HCT116 (cell line): ENCODE measurements around the gene SCPEP1. TPM values are rescaled to one million over a fixed set of nuclear protein-coding genes. Genes with fewer than 3 reads are reported as not detected.

Source experiments
- ATAC-seq: fragments of 200-7000 bp; cut with Tn5 transposase; 2 replicates; pipeline ENCODE4 v1.9.1; 2020; ENCODE audit warnings: mild to moderate bottlenecking, moderate library complexity
- BruUV-seq: library from RNA; stranded (reverse); fragments of 400-500 nt; replicated peaks from 2 replicates; lab custom pipeline; 2021; lab: Mats Ljungman, UMichigan
- CTCF ChIA-PET: fragments of 300-600 bp; sonication (Branson Sonifier 250); formaldehyde crosslinking; loops from one replicate; lab custom pipeline; 2021; ENCODE audit warnings: antibody characterized with exemption; lab: Charles Lee
- POLR2A ChIA-PET: fragments of 300-600, 350-600 bp; sonication (Branson Sonifier 250); formaldehyde crosslinking; loops from one replicate; lab custom pipeline; 2021; ENCODE audit warnings: antibody characterized with exemption; lab: Charles Lee
- RAD21 ChIA-PET, 2 experiments: fragments of 300-600 bp; sonication (Branson Sonifier 250); formaldehyde crosslinking; loops; one replicate each; lab custom pipeline; 2023; ENCODE audit warnings: low total read pairs in 2 of 2; ENCODE audit not compliant: uncharacterized antibody in 2 of 2, unreplicated experiment in 2 of 2, low non-redundant PET in 1 of 2; lab: Charles Lee
- DNase-seq: peaks from one replicate; pipeline ENCODE4 v3.0.0-alpha.2; 2010; ENCODE audit warnings: low read depth, low spot score
- H2AFZ ChIP-seq: fragments of 200-600 bp; shearing (Covaris generic), sonication (generic); 2 replicates; pipeline ENCODE4 v1.6.1; 2017; ENCODE audit warnings: low read depth, mixed run types, mixed read lengths, antibody characterized with exemption, low read length; ENCODE audit not compliant: poor library complexity, severe bottlenecking
- H3K27ac ChIP-seq: 2 replicates; pipeline ENCODE4 v1.5.1; 2012; ENCODE audit warnings: low read depth, low read length
- H3K27me3 ChIP-seq: fragments of 200-600 bp; sonication (generic); 2 replicates; pipeline ENCODE4 v1.6.1; 2016; ENCODE audit warnings: mixed run types, low read length, mixed read lengths; ENCODE audit not compliant: insufficient read depth
- H3K36me3 ChIP-seq, 2 experiments: fragments of 200-500 bp in 1 of 2; fragments of 200-600 bp in 1 of 2; sonication (Bioruptor generic) in 1 of 2; sonication (generic) in 1 of 2; 2 replicates each; pipeline versions ENCODE4 v1.5.1 to v1.6.1; 2014 to 2016; ENCODE audit warnings: low read length in 2 of 2, inconsistent platforms in 1 of 2, mixed read lengths in 1 of 2, mixed run types in 1 of 2; ENCODE audit not compliant: insufficient read depth in 2 of 2, control insufficient read depth in 1 of 2
- H3K4me1 ChIP-seq, 2 experiments: fragments of 200-600 bp in 1 of 2; sonication (generic) in 1 of 2; 2 replicates each; pipeline versions ENCODE4 v1.5.1 to v1.6.1; 2012 to 2017; ENCODE audit warnings: low read length in 2 of 2, inconsistent platforms in 1 of 2, mild to moderate bottlenecking in 1 of 2, mixed read lengths in 1 of 2, mixed run types in 1 of 2, moderate library complexity in 1 of 2; ENCODE audit not compliant: insufficient read depth in 2 of 2, control insufficient read depth in 1 of 2
- H3K4me2 ChIP-seq: fragments of 200-600 bp; sonication (generic); 2 replicates; pipeline ENCODE4 v1.6.1; 2017; ENCODE audit warnings: mixed run types, low read length, mixed read lengths
- H3K4me3 ChIP-seq, 2 experiments: fragments of 200-600 bp in 1 of 2; sonication (generic) in 1 of 2; replicated peaks in 1 of 2; 2 replicates each; pipeline ENCODE4 v1.5.1; 2011 to 2016; ENCODE audit warnings: low read length in 2 of 2, control low read depth in 1 of 2, low read depth in 1 of 2, mild to moderate bottlenecking in 1 of 2, mixed read lengths in 1 of 2, mixed run types in 1 of 2
- H3K79me2 ChIP-seq: fragments of 200-600 bp; sonication (generic); 2 replicates; pipeline ENCODE4 v1.6.1; 2017; ENCODE audit warnings: mild to moderate bottlenecking, mixed run types, low read length, moderate library complexity, mixed read lengths; ENCODE audit not compliant: insufficient read depth
- H3K9ac ChIP-seq: fragments of 200-600 bp; sonication (generic); 2 replicates; pipeline ENCODE4 v1.6.1; 2016; ENCODE audit warnings: low read length, mixed read lengths
- H3K9me2 ChIP-seq: fragments of 200-600 bp; sonication (generic), shearing (Covaris generic); 2 replicates; pipeline ENCODE4 v1.6.1; 2017; ENCODE audit warnings: mixed run types, mild to moderate bottlenecking, moderate library complexity; ENCODE audit not compliant: insufficient read depth
- H3K9me3 ChIP-seq, 2 experiments: fragments of 200-500 bp in 1 of 2; fragments of 200-600 bp in 1 of 2; sonication (Bioruptor generic) in 1 of 2; sonication (generic) in 1 of 2; 2 replicates each; pipeline ENCODE4 v1.6.1; 2014 to 2017; ENCODE audit warnings: low read length in 2 of 2, mixed read lengths in 2 of 2, inconsistent platforms in 1 of 2, low read depth in 1 of 2, mild to moderate bottlenecking in 1 of 2, mixed run types in 1 of 2, moderate library complexity in 1 of 2; ENCODE audit not compliant: control insufficient read depth in 1 of 2, insufficient read depth in 1 of 2
- H4K20me1 ChIP-seq: fragments of 200-600 bp; sonication (generic), shearing (Covaris generic); 2 replicates; pipeline ENCODE4 v1.6.1; 2017; ENCODE audit warnings: mixed run types, mild to moderate bottlenecking, moderate library complexity; ENCODE audit not compliant: insufficient read depth
- EGR1 ChIP-seq: IDR thresholded peaks from 2 replicates; pipeline ENCODE4 v1.6.1; 2012; ENCODE audit warnings: low read depth
- ELF1 ChIP-seq: IDR thresholded peaks from 2 replicates; pipeline ENCODE4 v1.6.1; 2012; ENCODE audit warnings: low read depth, borderline replicate concordance
- POLR2AphosphoS5 ChIP-seq: IDR thresholded peaks from 2 replicates; pipeline ENCODE4 v1.6.1; 2011; ENCODE audit warnings: mild to moderate bottlenecking, low read depth, low read length, moderate library complexity
- YY1 ChIP-seq: IDR thresholded peaks from 2 replicates; pipeline ENCODE4 v1.6.1; 2011; ENCODE audit warnings: low read length, low read depth, moderate library complexity, mild to moderate bottlenecking; ENCODE audit not compliant: insufficient replicate concordance; ENCODE audit errors: extremely low read depth
- intact Hi-C: fragments of 100-400 bp; cut with micrococcal nuclease; formaldehyde crosslinking; loops from 2 replicates; pipeline ENCODE4 v1.10.0; 2022
- total RNA-seq: library from RNA; stranded (reverse); gene quantifications from one replicate; pipeline ENCODE4 v1.2.1, GENCODE V29; 2021; ENCODE audit not compliant: unreplicated experiment
- TF ChIP-seq, protein P1 (sequence below): IDR thresholded peaks from 2 replicates; pipeline ENCODE4 v1.6.1; 2012; ENCODE audit warnings: low read depth

SCPEP1 gene
- total RNA-seq, 1 experiment from 2014 or later: 28.3 TPM

- TF ChIP-seq, protein P1, sequence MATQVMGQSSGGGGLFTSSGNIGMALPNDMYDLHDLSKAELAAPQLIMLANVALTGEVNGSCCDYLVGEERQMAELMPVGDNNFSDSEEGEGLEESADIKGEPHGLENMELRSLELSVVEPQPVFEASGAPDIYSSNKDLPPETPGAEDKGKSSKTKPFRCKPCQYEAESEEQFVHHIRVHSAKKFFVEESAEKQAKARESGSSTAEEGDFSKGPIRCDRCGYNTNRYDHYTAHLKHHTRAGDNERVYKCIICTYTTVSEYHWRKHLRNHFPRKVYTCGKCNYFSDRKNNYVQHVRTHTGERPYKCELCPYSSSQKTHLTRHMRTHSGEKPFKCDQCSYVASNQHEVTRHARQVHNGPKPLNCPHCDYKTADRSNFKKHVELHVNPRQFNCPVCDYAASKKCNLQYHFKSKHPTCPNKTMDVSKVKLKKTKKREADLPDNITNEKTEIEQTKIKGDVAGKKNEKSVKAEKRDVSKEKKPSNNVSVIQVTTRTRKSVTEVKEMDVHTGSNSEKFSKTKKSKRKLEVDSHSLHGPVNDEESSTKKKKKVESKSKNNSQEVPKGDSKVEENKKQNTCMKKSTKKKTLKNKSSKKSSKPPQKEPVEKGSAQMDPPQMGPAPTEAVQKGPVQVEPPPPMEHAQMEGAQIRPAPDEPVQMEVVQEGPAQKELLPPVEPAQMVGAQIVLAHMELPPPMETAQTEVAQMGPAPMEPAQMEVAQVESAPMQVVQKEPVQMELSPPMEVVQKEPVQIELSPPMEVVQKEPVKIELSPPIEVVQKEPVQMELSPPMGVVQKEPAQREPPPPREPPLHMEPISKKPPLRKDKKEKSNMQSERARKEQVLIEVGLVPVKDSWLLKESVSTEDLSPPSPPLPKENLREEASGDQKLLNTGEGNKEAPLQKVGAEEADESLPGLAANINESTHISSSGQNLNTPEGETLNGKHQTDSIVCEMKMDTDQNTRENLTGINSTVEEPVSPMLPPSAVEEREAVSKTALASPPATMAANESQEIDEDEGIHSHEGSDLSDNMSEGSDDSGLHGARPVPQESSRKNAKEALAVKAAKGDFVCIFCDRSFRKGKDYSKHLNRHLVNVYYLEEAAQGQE: no peak
- no peak for TF ChIP-seq EGR1
- no peak for TF ChIP-seq ELF1
These were observed 42.5 kb upstream of the SCPEP1 start (continued) for GRCh38 chr17:56935461-56935860.

DNA sequence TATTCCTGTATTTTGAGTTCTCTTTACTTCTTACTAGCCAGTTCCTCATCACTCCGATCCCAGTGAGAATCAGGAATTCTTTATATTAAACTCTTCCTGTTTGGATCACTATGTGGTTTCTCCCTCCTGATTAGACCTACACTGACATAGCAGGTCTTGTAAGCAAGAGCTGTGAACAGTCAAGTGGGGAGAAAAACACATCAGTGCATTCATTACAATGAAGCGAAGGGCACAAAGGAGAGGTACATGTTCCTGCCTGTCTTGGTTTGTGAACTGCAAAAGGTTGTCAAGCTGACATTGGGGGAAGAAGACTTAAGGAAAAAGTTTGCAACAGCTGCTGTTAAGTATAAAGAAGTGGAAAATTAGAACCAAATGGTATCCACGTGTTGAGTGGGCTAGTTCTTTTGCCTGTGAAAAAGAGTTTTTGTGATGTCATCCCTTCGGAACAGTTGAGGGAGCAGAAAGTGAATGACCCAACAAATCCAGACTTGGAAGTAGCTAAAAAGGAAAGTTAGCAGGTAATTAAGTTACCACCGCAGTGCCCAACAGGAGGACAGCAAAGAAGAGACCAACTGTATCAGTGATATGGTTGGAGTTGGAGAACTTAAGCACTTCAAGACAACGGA lies 41.1 kb upstream of the SCPEP1 start:
- H3K27ac ChIP-seq: no peak overlapping the region

More for the DNA sequence above, 41.1 kb upstream of the SCPEP1 start:
- intact Hi-C loops: no loop called here
- ChIA-PET POLR2A (interaction anchor here (1.8 kb wide), 1 partner anchor 23 kb away, joined by 5 read pairs; the partner anchor contains the start of gene TRIM25), RAD21 (interaction anchor here in 1 of 2 experiments (0.7 kb wide), 1 partner anchor 117 kb away, joined by 3 read pairs; no protein-coding TSS in a partner anchor), CTCF (interaction anchor here (1.2 kb wide), 1 partner anchor 117 kb away, joined by 4 read pairs; no protein-coding TSS in a partner anchor)
- peaks cover 7% of the 10 kb centered on the region; the same call in 1 of the 2 replicates for H3K79me2 ChIP-seq
- H3K4me1 ChIP-seq: peaks cover 4 to 6% of the 10 kb centered on the region in 2 experiments; a peak in 1 of 4 replicates
- TF ChIP-seq POLR2AphosphoS5 (no peak), YY1 (no peak)
- ATAC-seq (no peak), DNase-seq (no peak)
- H3K9me3 ChIP-seq: no peaks in the 10 kb centered on the region; a peak in 2 of 4 replicates
- BruUV-seq: no TSS peak
- H3K4me3 ChIP-seq: no peak overlapping the region
- H2AFZ ChIP-seq: no peak overlapping the region
- H3K9me2 ChIP-seq: no peaks in the 10 kb centered on the region
- no peak overlapping the region for H3K9ac ChIP-seq
- H4K20me1 ChIP-seq: peaks cover 11% of the 10 kb centered on the region; the same call in 1 of the 2 replicates
- no peak overlapping the region for H3K4me2 ChIP-seq
- peaks cover 25 to 58% of the 10 kb centered on the region in 2 experiments for H3K36me3 ChIP-seq
- H3K27me3 ChIP-seq: no peaks in the 10 kb centered on the region
